Transverse colon (tissue), 3 donors: Measurements from ENCODE around the gene ACER3.
A peak's percentile ranks its signal among the peaks of the same experiment; 100 is the strongest.

ENCODE experiments used
- EP300 ChIP-seq: sonication (generic); formaldehyde crosslinking; IDR thresholded peaks from one replicate; pipeline ENCODE4 v1.6.1; 2017; ENCODE audit warnings: antibody characterized with exemption, low read depth
- POLR2A ChIP-seq: fragments of 450-650 bp; IDR thresholded peaks from one replicate; pipeline ENCODE4 v1.6.1; 2016; ENCODE audit warnings: antibody characterized with exemption, mild to moderate bottlenecking, moderate library complexity
- TF ChIP-seq, protein P1 (sequence below), 5 experiments: fragments of 200-600 bp in 3 of 5; fragments of 450-650 bp in 2 of 5; sonication (generic) in 3 of 5; IDR thresholded peaks; 1 replicate in 2 of 5; 2 replicates in 3 of 5; pipeline ENCODE4 v1.5.1; 2016 to 2017; ENCODE audit warnings: antibody characterized with exemption in 5 of 5, inconsistent platforms in 3 of 5, mild to moderate bottlenecking in 2 of 5, moderate library complexity in 1 of 5

DNA sequence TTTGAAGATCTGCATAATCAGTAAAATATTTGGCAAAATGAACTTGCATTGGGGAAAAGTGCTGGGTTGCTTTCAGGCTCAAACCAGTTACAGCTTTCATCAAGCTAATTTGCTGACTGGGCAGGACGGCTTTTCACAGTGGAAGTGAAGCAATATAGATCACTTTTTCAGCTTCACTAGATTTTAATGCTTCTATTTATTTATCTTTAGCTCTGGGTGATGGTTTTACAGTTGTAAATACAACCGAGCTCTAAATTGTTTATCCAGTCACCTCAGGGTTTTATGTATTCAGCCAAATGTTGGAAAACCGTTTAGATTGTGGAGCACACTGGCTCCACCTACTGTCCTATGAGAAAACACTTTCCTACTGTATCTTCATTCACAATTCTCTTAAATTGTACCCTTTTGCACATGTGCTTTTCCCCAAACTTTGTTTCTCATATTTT, 58.2 kb downstream of the ACER3 start:
- TF ChIP-seq EP300 = no peak
- TF ChIP-seq, protein P1, sequence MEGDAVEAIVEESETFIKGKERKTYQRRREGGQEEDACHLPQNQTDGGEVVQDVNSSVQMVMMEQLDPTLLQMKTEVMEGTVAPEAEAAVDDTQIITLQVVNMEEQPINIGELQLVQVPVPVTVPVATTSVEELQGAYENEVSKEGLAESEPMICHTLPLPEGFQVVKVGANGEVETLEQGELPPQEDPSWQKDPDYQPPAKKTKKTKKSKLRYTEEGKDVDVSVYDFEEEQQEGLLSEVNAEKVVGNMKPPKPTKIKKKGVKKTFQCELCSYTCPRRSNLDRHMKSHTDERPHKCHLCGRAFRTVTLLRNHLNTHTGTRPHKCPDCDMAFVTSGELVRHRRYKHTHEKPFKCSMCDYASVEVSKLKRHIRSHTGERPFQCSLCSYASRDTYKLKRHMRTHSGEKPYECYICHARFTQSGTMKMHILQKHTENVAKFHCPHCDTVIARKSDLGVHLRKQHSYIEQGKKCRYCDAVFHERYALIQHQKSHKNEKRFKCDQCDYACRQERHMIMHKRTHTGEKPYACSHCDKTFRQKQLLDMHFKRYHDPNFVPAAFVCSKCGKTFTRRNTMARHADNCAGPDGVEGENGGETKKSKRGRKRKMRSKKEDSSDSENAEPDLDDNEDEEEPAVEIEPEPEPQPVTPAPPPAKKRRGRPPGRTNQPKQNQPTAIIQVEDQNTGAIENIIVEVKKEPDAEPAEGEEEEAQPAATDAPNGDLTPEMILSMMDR (IDR thresholded peaks at IDR 0.05) = peak; percentile 70 to 78 (median 71)
- no peak for TF ChIP-seq POLR2A
